HepG2 (cell line): ENCODE results near the gene ADCY5. TPM values are rescaled to one million over a fixed set of nuclear protein-coding genes. Genes with fewer than 3 reads are reported as not detected.

Source experiments
- ATAC-seq: fragments of 200-7000 bp; cut with Tn5 transposase; 3 replicates; pipeline ENCODE4 v1.9.1; 2020; ENCODE audit warnings: mild to moderate bottlenecking, moderate library complexity
- BruUV-seq: library from RNA; stranded (reverse); fragments of 400-500 nt; replicated peaks from 2 replicates; lab custom pipeline; 2021; lab: Mats Ljungman, UMichigan
- CTCF ChIA-PET: fragments of 300-600 bp; formaldehyde crosslinking; extraction: SDS; loops from one replicate; lab custom pipeline; 2021; ENCODE audit warnings: low total read pairs, inconsistent platforms, low intra/inter-chr PET ratio; lab: Yijun Ruan, JAX
- POLR2A ChIA-PET: fragments of 350-600 bp; sonication (Branson Sonifier 250); formaldehyde crosslinking; loops from one replicate; lab custom pipeline; 2020; ENCODE audit warnings: antibody characterized with exemption, inconsistent platforms; lab: Yijun Ruan, JAX
- DNase-seq: peaks from one replicate; pipeline ENCODE4 v3.0.0-alpha.2; 2015; ENCODE audit warnings: low spot score
- FAIRE-seq: peaks from 3 replicates; lab custom pipeline; 2011; peaks lifted over from hg19 to GRCh38; lab: Jason Lieb, UNC
- H2AFZ ChIP-seq: one replicate; pipeline ENCODE4 v1.6.1; 2011; ENCODE audit warnings: low read length, inconsistent platforms
- H3K27ac ChIP-seq: fragments of 300-600 bp; 3 replicates; pipeline ENCODE4 v1.8.0; 2011; ENCODE audit warnings: mixed run types, mild to moderate bottlenecking, mixed read lengths, low read length, inconsistent platforms; ENCODE audit not compliant: insufficient read depth; ENCODE audit errors: extremely low read length
- H3K27me3 ChIP-seq, 2 experiments: fragments of 200-600 bp in 1 of 2; 2 replicates in 1 of 2; 3 replicates in 1 of 2; pipeline versions ENCODE4 v1.6.0 to v1.8.0; 2011; ENCODE audit warnings: low read length in 2 of 2, mild to moderate bottlenecking in 2 of 2, moderate library complexity in 2 of 2, inconsistent platforms in 1 of 2; ENCODE audit not compliant: insufficient read depth in 2 of 2, control insufficient read depth in 1 of 2
- H3K36me3 ChIP-seq, 2 experiments: fragments of 200-600 bp in 1 of 2; replicated peaks in 1 of 2; 2 replicates in 1 of 2; 3 replicates in 1 of 2; pipeline versions ENCODE4 v1.5.1 to v1.8.0; 2011; ENCODE audit warnings: low read length in 2 of 2, inconsistent platforms in 1 of 2; ENCODE audit not compliant: insufficient read depth in 2 of 2, control insufficient read depth in 1 of 2
- H3K4me1 ChIP-seq: 2 replicates; pipeline ENCODE4 v1.5.1; 2012; ENCODE audit warnings: low read length, inconsistent platforms; ENCODE audit not compliant: insufficient read depth
- H3K4me2 ChIP-seq: 2 replicates; pipeline ENCODE4 v1.6.0; 2011; ENCODE audit warnings: low read depth, low read length, inconsistent platforms
- H3K4me3 ChIP-seq, 3 experiments: fragments of 200-600 bp in 1 of 3; sonication (generic), shearing (Covaris generic) in 1 of 3; replicated peaks in 1 of 3; 2 replicates each; pipeline ENCODE4 v1.5.1; 2011 to 2016; ENCODE audit warnings: low read length in 3 of 3, inconsistent platforms in 2 of 3, low read depth in 2 of 3, mild to moderate bottlenecking in 2 of 3, control low read depth in 1 of 3, mixed read lengths in 1 of 3; ENCODE audit not compliant: insufficient read depth in 1 of 3
- H3K79me2 ChIP-seq: one replicate; pipeline ENCODE4 v1.6.1; 2011; ENCODE audit warnings: low read length, inconsistent platforms; ENCODE audit not compliant: insufficient read depth
- H3K9ac ChIP-seq: 2 replicates; pipeline ENCODE4 v1.6.0; 2011; ENCODE audit warnings: mild to moderate bottlenecking, low read depth, low read length, inconsistent platforms; ENCODE audit not compliant: insufficient read depth
- H3K9me3 ChIP-seq: 2 replicates; pipeline ENCODE4 v1.5.1; 2012; ENCODE audit warnings: mild to moderate bottlenecking, low read length
- H4K20me1 ChIP-seq: 2 replicates; pipeline ENCODE4 v1.6.0; 2011; ENCODE audit warnings: inconsistent platforms, mild to moderate bottlenecking, low read length, moderate library complexity; ENCODE audit not compliant: insufficient read depth
- DNMT1 ChIP-seq: sonication (generic); formaldehyde crosslinking; IDR thresholded peaks from 2 replicates; pipeline ENCODE4 v1.5.1; 2020; ENCODE audit warnings: mild to moderate bottlenecking, missing genetic modification reagents
- PTBP1 ChIP-seq: fragments of 200-400 bp; formaldehyde crosslinking; IDR thresholded peaks from 2 replicates; pipeline ENCODE4 v1.6.1; 2018; ENCODE audit warnings: low read length, low read depth; ENCODE audit not compliant: poor library complexity, severe bottlenecking
- RBFOX2 ChIP-seq: fragments of 200-400 bp; formaldehyde crosslinking; IDR thresholded peaks from 2 replicates; pipeline ENCODE4 v1.6.1; 2017; ENCODE audit warnings: low read depth, mild to moderate bottlenecking, low read length
- THAP7 ChIP-seq: sonication (generic); formaldehyde crosslinking; IDR thresholded peaks from 2 replicates; pipeline ENCODE4 v1.8.1; 2023; ENCODE audit warnings: mild to moderate bottlenecking, missing genetic modification reagents
- YY1 ChIP-seq: IDR thresholded peaks from 2 replicates; pipeline ENCODE4 v1.6.1; 2011; ENCODE audit warnings: low read length, low read depth, moderate library complexity, mild to moderate bottlenecking; ENCODE audit not compliant: insufficient read depth, insufficient replicate concordance
- ZBTB8A ChIP-seq: sonication (generic); formaldehyde crosslinking; IDR thresholded peaks from 2 replicates; pipeline ENCODE4 v1.4.0; 2020; ENCODE audit warnings: mild to moderate bottlenecking, low read depth, missing genetic modification reagents, borderline replicate concordance
- ZFP41 ChIP-seq: sonication (generic); formaldehyde crosslinking; IDR thresholded peaks from 2 replicates; pipeline ENCODE4 v1.4.0; 2020; ENCODE audit warnings: mild to moderate bottlenecking, missing genetic modification reagents, borderline replicate concordance
- ZKSCAN8 ChIP-seq: IDR thresholded peaks from 2 replicates; pipeline ENCODE4 v1.6.1; 2016; ENCODE audit warnings: borderline replicate concordance, missing genetic modification reagents, missing compliant biosample characterization
- ZNF546 ChIP-seq: sonication (generic); formaldehyde crosslinking; conservative IDR thresholded peaks from 2 replicates; pipeline ENCODE4 v1.8.1; 2023; ENCODE audit warnings: mild to moderate bottlenecking, missing genetic modification reagents
- ZNF740 ChIP-seq: sonication (generic); formaldehyde crosslinking; IDR thresholded peaks from 2 replicates; pipeline ENCODE4 v1.4.0; 2020; ENCODE audit warnings: missing genetic modification reagents
- ZNF768 ChIP-seq: sonication (generic); formaldehyde crosslinking; IDR thresholded peaks from 2 replicates; pipeline ENCODE4 v1.4.0; 2020; ENCODE audit warnings: missing genetic modification reagents
- ZNF790 ChIP-seq: sonication (generic); formaldehyde crosslinking; IDR thresholded peaks from 2 replicates; pipeline ENCODE4 v1.8.0; 2022; ENCODE audit warnings: missing genetic modification reagents, mild to moderate bottlenecking, borderline replicate concordance
- WGBS: methylation state at CpG from one replicate; pipeline ENCODE4 v1.1.6; 2017; ENCODE audit warnings: low lambda C conversion rate; 5-methylcytosine and 5-hydroxymethylcytosine counted together
- in situ Hi-C: cut with HindIII; loops from 2 replicates; pipeline ENCODE4 v1.10.0; 2017; ENCODE audit warnings: low pct_unique_long_range_greater_than_20kb; ENCODE audit not compliant: extremely low pct_ligation_motif_present
- intact Hi-C: fragments of 100-400 bp; cut with micrococcal nuclease; formaldehyde crosslinking; loops from one replicate; pipeline ENCODE4 v1.10.0; 2022; ENCODE audit not compliant: unreplicated experiment
- polyA plus RNA-seq, 8 experiments: library from polyadenylated mRNA; depleted of rRNA in 3 of 8; stranded (reverse) in 7 of 8; unstranded in 1 of 8; fragments of >200 nt; fragmentation: Illumina TruSeq in 4 of 8; extraction: Trizol in 4 of 8; gene quantifications; 2 replicates each; pipeline versions ENCODE4 v1.2.1 to v1.2.3, GENCODE V29; 2011 to 2016; ENCODE audit warnings: low read depth in 4 of 8, missing spikeins in 1 of 8, mixed read lengths in 1 of 8; ENCODE audit not compliant: insufficient read depth in 1 of 8
- total RNA-seq, 5 experiments: library from RNA; depleted of rRNA; stranded (reverse); fragments of >200 nt; fragmentation: Illumina TruSeq; extraction: Trizol; gene quantifications; 2 replicates each; pipeline ENCODE4 v1.2.3, GENCODE V29; 2016; ENCODE audit warnings: low read depth in 1 of 5

The ADCY5 gene
- total and polyA plus RNA-seq, 2 of the 13 experiments (the other 11 are each of a cell fraction or from before 2014, with no cell fraction given) = not detected

GRCh38 chr3:123307064-123307463 is 141.8 kb downstream of the ADCY5 start (continued):
- no peak for TF ChIP-seq DNMT1 (CRISPR knock-in tag)
- no peak for TF ChIP-seq ZBTB8A
- TF ChIP-seq, all 625 proteins: peak for 0

- TF ChIP-seq ZKSCAN8 (CRISPR knock-in tag) (no peak), PTBP1 (no peak), ZNF740 (no peak), ZNF546 (no peak), ZNF790 (no peak), RBFOX2 (no peak), YY1 (no peak), ZFP41 (CRISPR knock-in tag) (no peak), ZNF768 (CRISPR knock-in tag) (no peak), THAP7 (CRISPR knock-in tag) (no peak)
- Histone ChIP-seq H3K9me3 (no peaks in the 10 kb centered on the region), H3K27me3 (peaks cover 0 to 17% of the 10 kb centered on the region in 2 experiments; a peak in 2 of 5 replicates), H3K4me3 (no peak overlapping the region), H3K4me1 (no peaks in the 10 kb centered on the region), H2AFZ (no peak overlapping the region), H3K36me3 (no peaks in the 10 kb centered on the region), H3K27ac (no peak overlapping the region), H3K79me2 (no peaks in the 10 kb centered on the region), H3K4me2 (no peak overlapping the region), H4K20me1 (no peaks in the 10 kb centered on the region), H3K9ac (no peak overlapping the region)
- ATAC-seq (no peak), DNase-seq (no peak), FAIRE-seq (no peak)
- BruUV-seq = no TSS peak
- no CpG with 5 or more reads among the region's 2 CpGs for WGBS
- ChIA-PET POLR2A (no interaction called here), CTCF (no interaction called here)
- intact Hi-C loops (no loop called here), in situ Hi-C loops (no loop called here)
Observed at GRCh38 chr3:123305192-123305591, 143.7 kb downstream of the ADCY5 start.
